ENCODE results near the gene AADAC.

DNA sequence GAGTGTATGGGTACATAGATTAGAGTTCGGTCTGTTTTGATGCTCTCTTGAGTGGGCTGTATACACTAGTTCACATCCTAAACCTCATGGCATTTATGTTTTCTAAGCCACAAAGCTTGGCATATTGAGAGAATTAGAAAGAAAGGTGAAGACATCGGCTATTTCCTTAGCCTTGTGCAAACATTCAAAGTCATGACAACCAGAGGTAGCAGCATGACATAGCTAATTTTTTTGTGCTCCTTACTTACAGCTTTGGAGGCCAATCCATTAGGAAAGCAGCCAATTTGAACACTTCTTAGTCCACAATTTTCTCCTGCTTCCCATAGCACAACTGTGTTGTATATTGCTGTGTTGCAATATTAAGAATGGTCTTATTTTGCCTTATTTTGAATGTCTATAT is 21.5 kb upstream of the AADAC start:
- TF ChIP-seq POLR2AphosphoS5 (IDR thresholded peaks at IDR 0.05) (no peak), POLR2A (IDR thresholded peaks at IDR 0.05) (no peak)
- TF ChIP-seq, protein P1, sequence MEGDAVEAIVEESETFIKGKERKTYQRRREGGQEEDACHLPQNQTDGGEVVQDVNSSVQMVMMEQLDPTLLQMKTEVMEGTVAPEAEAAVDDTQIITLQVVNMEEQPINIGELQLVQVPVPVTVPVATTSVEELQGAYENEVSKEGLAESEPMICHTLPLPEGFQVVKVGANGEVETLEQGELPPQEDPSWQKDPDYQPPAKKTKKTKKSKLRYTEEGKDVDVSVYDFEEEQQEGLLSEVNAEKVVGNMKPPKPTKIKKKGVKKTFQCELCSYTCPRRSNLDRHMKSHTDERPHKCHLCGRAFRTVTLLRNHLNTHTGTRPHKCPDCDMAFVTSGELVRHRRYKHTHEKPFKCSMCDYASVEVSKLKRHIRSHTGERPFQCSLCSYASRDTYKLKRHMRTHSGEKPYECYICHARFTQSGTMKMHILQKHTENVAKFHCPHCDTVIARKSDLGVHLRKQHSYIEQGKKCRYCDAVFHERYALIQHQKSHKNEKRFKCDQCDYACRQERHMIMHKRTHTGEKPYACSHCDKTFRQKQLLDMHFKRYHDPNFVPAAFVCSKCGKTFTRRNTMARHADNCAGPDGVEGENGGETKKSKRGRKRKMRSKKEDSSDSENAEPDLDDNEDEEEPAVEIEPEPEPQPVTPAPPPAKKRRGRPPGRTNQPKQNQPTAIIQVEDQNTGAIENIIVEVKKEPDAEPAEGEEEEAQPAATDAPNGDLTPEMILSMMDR (IDR thresholded peaks at IDR 0.05), result no peak
